ENCODE results near the gene OR5F1.

The OR5F1 gene

GRCh38 chr11:55994525-55994924 lies at the start of gene OR5F1:
TSS of gene OR5F1 (minus strand) at chr11:55994625. CDS start at chr11:55994625, 0 bp downstream.
- DNase-seq (ENCODE audit: low read depth, low spot score), result no peak

DNA sequence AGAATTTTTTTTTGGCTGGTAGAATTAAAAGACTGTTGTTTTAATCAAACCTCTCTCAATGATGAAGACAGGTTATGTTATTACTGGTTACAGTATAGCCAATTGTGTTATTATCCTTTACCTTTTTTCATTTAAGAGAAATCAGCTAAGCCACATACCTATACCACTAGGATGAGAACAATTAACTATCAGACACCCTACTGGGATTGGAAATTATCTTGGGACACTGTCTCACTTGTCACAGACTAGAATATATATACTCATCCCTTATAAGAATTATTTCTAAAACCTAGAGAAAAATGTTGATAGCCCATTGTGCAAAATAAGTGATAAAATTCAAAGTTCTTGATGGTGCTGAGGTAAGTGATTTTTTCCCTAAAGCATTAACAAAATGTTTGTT lies 32.9 kb upstream of the OR5F1 start, which contains the start of gene OR5AS1:
Gene OR5AS1, plus strand, starts transcription at position 301 of the 400 bp plus-strand sequence. CDS start 2,765 bp downstream, outside the sequence.
- no peak for DNase-seq (ENCODE audit: low read depth, low spot score)

DNA sequence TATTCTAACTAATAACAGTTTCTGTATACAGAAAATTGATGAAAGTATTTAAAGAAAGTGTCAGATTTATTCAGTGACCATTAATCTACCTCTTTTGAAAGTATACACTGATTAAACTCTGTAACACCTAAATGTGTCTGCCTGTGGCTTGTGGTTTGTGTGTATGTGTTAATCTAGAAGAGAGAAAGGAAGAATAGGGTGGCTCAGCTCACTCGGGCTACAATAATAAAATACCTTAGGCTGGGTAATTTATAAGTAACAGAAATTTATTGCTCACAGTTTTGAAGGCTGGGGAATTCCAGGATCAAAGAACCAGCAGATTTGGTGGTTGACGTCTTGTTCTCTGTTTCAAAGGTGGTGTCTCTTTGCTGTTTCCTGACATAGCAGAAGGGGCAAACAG lies 19.4 kb upstream of the OR5F1 start:
- DNase-seq (ENCODE audit: low read depth, low spot score), result no peak

GRCh38 chr11:56010716-56011115 lies 16.3 kb upstream of the OR5F1 start:
- DNase-seq (ENCODE audit: low read depth, low spot score), result no peak

- DNase-seq (ENCODE audit: low read depth, low spot score), result no peak
Measured at GRCh38 chr11:55970935-55971334, 23.5 kb downstream of the OR5F1 start.

GRCh38 chr11:55969845-55970244 lies 24.6 kb downstream of the OR5F1 start, which contains the start of gene OR10AG1:
TSS of gene OR10AG1 (minus strand) at chr11:55969945. CDS start at chr11:55969907, 38 bp downstream.
- DNase-seq (ENCODE audit: low read depth, low spot score), result no peak

DNA sequence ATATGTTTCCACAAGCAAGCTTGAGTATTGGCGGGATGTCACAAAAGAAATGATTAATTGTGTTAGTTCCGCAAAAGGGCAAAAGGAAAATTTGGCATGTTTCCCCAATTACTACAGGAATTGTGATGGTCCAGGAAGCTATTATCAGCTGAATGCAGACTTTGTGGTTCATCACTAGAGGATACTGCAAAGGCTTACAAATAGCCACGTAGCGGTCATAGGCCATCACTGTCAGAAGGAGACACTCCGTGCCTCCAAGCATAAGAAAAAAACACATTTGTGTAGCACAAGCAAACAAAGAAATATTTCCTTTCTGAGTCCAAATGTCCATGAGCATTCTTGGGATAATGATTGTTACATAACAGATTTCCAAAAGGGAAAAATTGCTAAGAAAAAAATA lies 26.5 kb downstream of the OR5F1 start:
- DNase-seq (ENCODE audit: low read depth, low spot score), result no peak

DNA sequence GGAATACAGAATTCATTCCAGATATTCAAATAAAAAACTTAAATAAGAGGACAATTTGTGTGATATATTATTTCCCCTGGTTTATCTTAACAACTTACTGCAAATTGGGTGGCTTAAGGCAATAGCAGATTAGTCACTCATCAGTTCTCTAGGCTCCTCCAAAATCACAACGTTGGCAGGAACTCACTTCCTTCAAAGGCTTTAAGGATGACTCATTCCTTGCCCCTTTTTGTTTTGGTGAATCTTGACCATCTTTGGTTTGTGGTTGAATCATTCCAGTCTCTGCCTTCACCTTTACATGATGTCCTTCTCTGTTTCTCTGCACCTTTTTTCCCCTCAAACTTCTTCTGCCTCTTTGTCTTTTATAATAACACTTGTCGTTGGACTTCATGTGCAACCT lies 28.0 kb downstream of the OR5F1 start:
- DNase-seq (ENCODE audit: low read depth, low spot score), result no peak

DNA sequence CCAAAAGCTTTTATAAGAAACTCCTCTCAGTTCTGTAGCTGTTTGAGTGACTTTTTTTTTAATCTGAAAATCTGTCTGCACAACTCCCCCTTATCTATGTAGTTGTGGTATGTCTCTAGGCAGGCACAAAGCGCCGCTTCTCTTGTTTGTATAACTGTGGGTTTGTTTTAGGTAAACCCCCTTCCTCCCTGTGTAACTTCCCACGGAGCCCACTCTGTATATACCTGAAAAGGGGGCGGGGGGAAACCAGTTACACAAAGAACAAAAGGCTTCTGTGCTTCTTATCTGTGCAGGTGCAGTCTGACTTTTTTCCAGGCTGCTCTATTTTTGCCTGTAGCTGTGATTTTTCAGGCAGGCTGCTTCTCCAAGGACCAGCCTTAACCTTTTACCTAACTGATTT lies 37.9 kb downstream of the OR5F1 start:
- DNase-seq (ENCODE audit: low read depth, low spot score), result no peak

- DNase-seq (ENCODE audit: low read depth, low spot score), result no peak
Measured at GRCh38 chr11:55949330-55949729, 45.1 kb downstream of the OR5F1 start.
